Pancreas (tissue), 10 donors: ENCODE results near the gene NDUFAF2. TPM values are rescaled to one million over a fixed set of nuclear protein-coding genes. Genes with fewer than 3 reads are reported as not detected.

Experiments used
- ATAC-seq, 4 donors: fragments of 200-7000 bp; cut with Tn5 transposase; one replicate each; pipeline versions ENCODE4 v1.8.0 to v1.9.1; 2020; ENCODE audit warnings: mild to moderate bottlenecking in 4 of 4, moderate library complexity in 4 of 4
- DNase-seq, 6 donors: peaks; one replicate each; pipeline ENCODE4 v3.0.0-alpha.2; 2020
- FAIRE-seq: peaks from 2 replicates; lab custom pipeline; 2012; peaks lifted over from hg19 to GRCh38; lab: Jason Lieb, UNC
- H3K27ac ChIP-seq, 4 donors: fragments of 200-600 bp; sonication (generic); 1 replicate in 3 of 4; 2 replicates in 1 of 4; pipeline versions ENCODE4 v1.5.0 to v1.8.0; 2020
- H3K27me3 ChIP-seq, 4 donors: fragments of 200-600 bp; one replicate each; pipeline ENCODE4 v1.8.0; 2021
- H3K36me3 ChIP-seq, 3 donors: fragments of 200-600 bp; sonication (generic) in 1 of 3; one replicate each; pipeline versions ENCODE4 v1.5.0 to v1.8.0; 2020 to 2021
- H3K4me1 ChIP-seq, 3 donors: fragments of 200-600 bp; one replicate each; pipeline ENCODE4 v1.8.0; 2021
- H3K4me3 ChIP-seq, 4 donors: fragments of 200-600 bp; sonication (generic) in 2 of 4; one replicate each; pipeline versions ENCODE4 v1.5.0 to v1.8.0; 2020 to 2021
- H3K9me3 ChIP-seq, 4 donors: fragments of 200-600 bp; one replicate each; pipeline ENCODE4 v1.8.0; 2021
- CTCF ChIP-seq, 4 donors: fragments of 200-600 bp; sonication (generic) in 3 of 4; IDR thresholded peaks; one replicate each; pipeline versions ENCODE4 v1.5.0 to v1.8.0; 2021; ENCODE audit warnings: antibody characterized with exemption in 4 of 4
- WGBS, 2 donors: extraction: QIAGEN DNeasy Blood & Tissue Kit; methylation state at CpG; one replicate each; pipeline ENCODE4 v1.1.7; 2013; 5-methylcytosine and 5-hydroxymethylcytosine counted together
- intact Hi-C, 3 donors: fragments of 100-400 bp; cut with DNase I; formaldehyde crosslinking; loops; one replicate each; pipeline versions ENCODE4 v1.11.1 to v1.14.2; 2022
- polyA plus RNA-seq, 2 donors: library from polyadenylated mRNA; stranded (reverse); fragments of 200-250 nt; gene quantifications; one replicate each; pipeline ENCODE4 v1.2.3, GENCODE V29; 2013
- total RNA-seq, 6 donors: library from RNA; stranded (reverse); fragmentation: NEBNext Ultra II Directional in 4 of 6; extraction: Animal tissue kit (Norgen Biotek cat#: 25700) in 4 of 6; gene quantifications; one replicate each; pipeline versions ENCODE4 v1.2.1 to v1.2.4, GENCODE V29; 2021 to 2023
- donor health status: healthy with polysubstance abuse.
- donor health status: DM: no; HTN: no; CAD: no; lungs with moderate emphysema.
- donor health status: DM: no; HTN: no; CAD: no.
- donor health status: control.
- donor health status: control.
- donor health status: Bipolar disorder and iron deficiency.
- donor health status: DM: yes; HTN: yes; CAD: no.
- donor health status: DM: no; HTN: no; CAD: no.
- donor health status: DM: no; HTN: no; CAD: no.
- donor health status: DM: yes; HTN: yes; CAD: no.

Gene NDUFAF2
- total and polyA plus RNA-seq, 8 donors: 9.4 to 28.6 (median 12.8) TPM

GRCh38 chr5:60927450-60927849 is 17.6 kb upstream of the NDUFAF2 start:
- peaks cover 9 to 12% (median 11%) of the 10 kb centered on the region in 3 donors for H3K4me1 ChIP-seq

GRCh38 chr5:60929024-60929423 is 16.0 kb upstream of the NDUFAF2 start:
- no peaks in the 10 kb centered on the region for H3K27me3 ChIP-seq
- H3K36me3 ChIP-seq: no peaks in the 10 kb centered on the region
- 55 to 75% methylated on average over 6 of the region's 6 CpGs for WGBS, 2 donors
- H3K4me3 ChIP-seq: no peak overlapping the region
- no peak overlapping the region for H3K27ac ChIP-seq
- FAIRE-seq (peak; percentile 47), ATAC-seq (no peak), DNase-seq (no peak)
- intact Hi-C loops: no loop called here
- H3K9me3 ChIP-seq: no peaks in the 10 kb centered on the region
- TF ChIP-seq CTCF (IDR thresholded peaks at IDR 0.05): no peak
- H3K4me1 ChIP-seq: peaks cover 9 to 12% (median 11%) of the 10 kb centered on the region in 3 donors

More at GRCh38 chr5:60927450-60927849, 17.6 kb upstream of the NDUFAF2 start:
- Histone ChIP-seq H3K36me3 (no peaks in the 10 kb centered on the region), H3K4me3 (no peak overlapping the region), H3K27ac (no peak overlapping the region), H3K9me3 (no peaks in the 10 kb centered on the region), H3K27me3 (no peaks in the 10 kb centered on the region)
- DNase-seq (peak in 1 of 6 donors; percentile 6), ATAC-seq (peak in 3 of 4 donors; percentile 32 to 70 (median 67)), FAIRE-seq (no peak)
- no peak for TF ChIP-seq CTCF (IDR thresholded peaks at IDR 0.05)
- intact Hi-C loops: no loop called here

GRCh38 chr5:60943624-60944023 is 1.4 kb upstream of the NDUFAF2 start:
- H3K36me3 ChIP-seq: no peaks in the 10 kb centered on the region
- no peak for TF ChIP-seq CTCF (IDR thresholded peaks at IDR 0.05)
- ATAC-seq (no peak), DNase-seq (no peak), FAIRE-seq (no peak)
- H3K9me3 ChIP-seq: no peaks in the 10 kb centered on the region
- H3K27me3 ChIP-seq: no peaks in the 10 kb centered on the region
- no peak overlapping the region for H3K4me3 ChIP-seq
- intact Hi-C loops: no loop called here
- WGBS, 2 donors: 52 to 57% methylated on average over 3 of the region's 3 CpGs
- no peak overlapping the region for H3K27ac ChIP-seq
- H3K4me1 ChIP-seq: peaks cover 0 to 11% (median 8%) of the 10 kb centered on the region in 3 donors

- no peak for FAIRE-seq
- DNase-seq: peak in 5 of 6 donors; percentile 6 to 68 (median 32)
- Histone ChIP-seq H3K4me3 (peak overlapping the region; percentile 50 to 72 (median 61)), H3K27ac (peak overlapping the region; percentile 56 to 80 (median 66)), H3K4me1 (peaks cover 0 to 11% (median 8%) of the 10 kb centered on the region in 3 donors), H3K9me3 (no peaks in the 10 kb centered on the region), H3K36me3 (no peaks in the 10 kb centered on the region), H3K27me3 (no peaks in the 10 kb centered on the region)
- intact Hi-C loops: no loop called here
- peak; percentile 35 to 62 (median 58) for ATAC-seq
- TF ChIP-seq CTCF (IDR thresholded peaks at IDR 0.05): no peak
- WGBS, 2 donors: 1% methylated on average over 18 of the region's 18 CpGs
Observed at GRCh38 chr5:60945813-60946187, 795 bp downstream of the NDUFAF2 start.

GRCh38 chr5:60948738-60949137 is 3.7 kb downstream of the NDUFAF2 start:
- Histone ChIP-seq H3K36me3 (no peaks in the 10 kb centered on the region), H3K9me3 (no peaks in the 10 kb centered on the region), H3K4me1 (peaks cover 0 to 8% (median 5%) of the 10 kb centered on the region in 3 donors), H3K4me3 (no peak overlapping the region), H3K27ac (no peak overlapping the region), H3K27me3 (no peaks in the 10 kb centered on the region)
- WGBS, 2 donors: 91 to 100% methylated on average over 1 of the region's 1 CpG
- FAIRE-seq: no peak
- ATAC-seq: no peak
- TF ChIP-seq CTCF (IDR thresholded peaks at IDR 0.05): no peak
- no peak for DNase-seq
- intact Hi-C loops: no loop called here
